H1 (cell line): ENCODE measurements around the gene IL6ST.

Experiments used
- ASH2L ChIP-seq: fragments of 200-600, 300-600 bp; sonication (generic); IDR thresholded peaks from one replicate; pipeline ENCODE4 v1.7.1; 2017; ENCODE audit warnings: low read length
- BCL11A ChIP-seq, 2 experiments: IDR thresholded peaks; one replicate each; pipeline ENCODE4 v1.6.1; 2011; ENCODE audit warnings: low read depth in 2 of 2, low read length in 2 of 2, mild to moderate bottlenecking in 2 of 2
- CBX8 ChIP-seq: fragments of 300-800, 300-1000 bp; sonication (generic); IDR thresholded peaks from 2 replicates; pipeline ENCODE4 v1.7.1; 2016; ENCODE audit warnings: low read depth, low read length, borderline replicate concordance
- EGR1 ChIP-seq: IDR thresholded peaks from 2 replicates; pipeline ENCODE4 v1.6.1; 2011; ENCODE audit warnings: low read depth, low read length, borderline replicate concordance
- EP300 ChIP-seq, 2 experiments: IDR thresholded peaks; 1 replicate in 1 of 2; 2 replicates in 1 of 2; pipeline ENCODE4 v1.6.1; 2011 to 2012; ENCODE audit warnings: low read depth in 2 of 2, low read length in 2 of 2, mild to moderate bottlenecking in 2 of 2, borderline replicate concordance in 1 of 2, inconsistent platforms in 1 of 2, moderate library complexity in 1 of 2
- FOSL1 ChIP-seq: IDR thresholded peaks from 2 replicates; pipeline ENCODE4 v1.6.1; 2011; ENCODE audit warnings: mild to moderate bottlenecking, low read depth, low read length, moderate library complexity; ENCODE audit not compliant: insufficient read depth
- GTF2F1 ChIP-seq: IDR thresholded peaks from 2 replicates; pipeline ENCODE4 v1.6.1; 2012; ENCODE audit warnings: low read depth, low read length, improper control_type of control experiment, borderline replicate concordance
- POLR2A ChIP-seq, 2 experiments: IDR thresholded peaks; 1 replicate in 1 of 2; 2 replicates in 1 of 2; pipeline ENCODE4 v1.6.1; 2011; ENCODE audit warnings: low read depth in 2 of 2, low read length in 2 of 2, mild to moderate bottlenecking in 2 of 2; ENCODE audit errors: control extremely low read depth in 1 of 2
- POLR2AphosphoS5 ChIP-seq: IDR thresholded peaks from 2 replicates; pipeline ENCODE4 v1.6.1; 2011; ENCODE audit warnings: low read depth, low read length
- SUZ12 ChIP-seq: fragments of 200-600 bp; sonication (generic); IDR thresholded peaks from 2 replicates; pipeline ENCODE4 v1.6.1; 2012; ENCODE audit warnings: mild to moderate bottlenecking, inconsistent platforms, low read length, moderate library complexity, mixed read lengths
- USF2 ChIP-seq: IDR thresholded peaks from 2 replicates; pipeline ENCODE4 v1.6.1; 2011; ENCODE audit warnings: low read length, improper control_type of control experiment
- TF ChIP-seq, protein P1 (sequence below), 3 experiments: IDR thresholded peaks; 1 replicate in 2 of 3; 2 replicates in 1 of 3; pipeline versions ENCODE4 v1.5.1 to v1.6.1; 2011; ENCODE audit warnings: low read length in 3 of 3, mild to moderate bottlenecking in 3 of 3, inconsistent platforms in 2 of 3, low read depth in 1 of 3, moderate library complexity in 1 of 3; ENCODE audit not compliant: insufficient read depth in 1 of 3; ENCODE audit errors: control extremely low read depth in 1 of 3

DNA sequence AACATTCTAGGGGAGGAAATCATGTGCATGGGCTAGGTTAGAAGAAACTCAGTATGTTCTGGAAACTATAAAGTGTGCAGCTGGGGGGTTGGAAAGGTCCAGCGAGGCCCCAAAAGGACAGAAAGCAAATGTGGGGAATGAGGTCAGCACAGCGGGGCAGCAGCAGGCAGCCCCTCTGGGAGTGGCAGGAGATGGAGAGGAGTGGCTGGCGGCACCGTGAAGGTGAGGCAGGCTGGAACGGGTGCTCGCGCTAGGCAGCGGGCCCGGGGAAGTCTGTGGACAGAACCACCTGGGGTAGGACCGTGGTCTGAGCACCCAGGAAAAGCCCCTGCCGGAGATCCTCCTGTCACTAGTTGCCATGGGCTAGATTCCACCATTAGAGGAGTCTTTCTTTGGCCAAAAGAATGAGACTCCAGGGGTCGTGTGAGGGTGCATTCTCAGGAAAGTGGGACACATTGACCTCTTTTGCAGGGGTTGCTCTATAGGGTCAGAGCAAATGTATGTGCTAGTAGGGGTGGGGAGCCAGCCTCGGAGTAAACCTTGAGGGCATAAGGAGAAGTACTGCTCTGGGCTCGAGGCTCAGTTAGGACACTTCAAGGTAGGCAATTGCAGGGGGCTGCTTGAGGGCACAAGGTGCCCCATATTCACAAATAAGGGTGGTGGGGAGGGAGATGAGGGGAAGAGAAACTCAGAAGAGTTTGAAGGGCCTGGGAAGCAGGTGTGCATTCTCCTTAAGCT lies 61.2 kb downstream of the IL6ST start:
- TF ChIP-seq BCL11A (IDR thresholded peaks at IDR 0.05; ENCODE audit: low read depth in 2 of 2, low read length in 2 of 2): no peak
- no peak for TF ChIP-seq SUZ12
- TF ChIP-seq GTF2F1: no peak
- TF ChIP-seq, protein P1, sequence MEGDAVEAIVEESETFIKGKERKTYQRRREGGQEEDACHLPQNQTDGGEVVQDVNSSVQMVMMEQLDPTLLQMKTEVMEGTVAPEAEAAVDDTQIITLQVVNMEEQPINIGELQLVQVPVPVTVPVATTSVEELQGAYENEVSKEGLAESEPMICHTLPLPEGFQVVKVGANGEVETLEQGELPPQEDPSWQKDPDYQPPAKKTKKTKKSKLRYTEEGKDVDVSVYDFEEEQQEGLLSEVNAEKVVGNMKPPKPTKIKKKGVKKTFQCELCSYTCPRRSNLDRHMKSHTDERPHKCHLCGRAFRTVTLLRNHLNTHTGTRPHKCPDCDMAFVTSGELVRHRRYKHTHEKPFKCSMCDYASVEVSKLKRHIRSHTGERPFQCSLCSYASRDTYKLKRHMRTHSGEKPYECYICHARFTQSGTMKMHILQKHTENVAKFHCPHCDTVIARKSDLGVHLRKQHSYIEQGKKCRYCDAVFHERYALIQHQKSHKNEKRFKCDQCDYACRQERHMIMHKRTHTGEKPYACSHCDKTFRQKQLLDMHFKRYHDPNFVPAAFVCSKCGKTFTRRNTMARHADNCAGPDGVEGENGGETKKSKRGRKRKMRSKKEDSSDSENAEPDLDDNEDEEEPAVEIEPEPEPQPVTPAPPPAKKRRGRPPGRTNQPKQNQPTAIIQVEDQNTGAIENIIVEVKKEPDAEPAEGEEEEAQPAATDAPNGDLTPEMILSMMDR (IDR thresholded peaks at IDR 0.05; ENCODE audit: control extremely low read depth in 1 of 3, insufficient read depth in 1 of 3, low read depth in 1 of 3, low read length in 3 of 3): no peak
- TF ChIP-seq EP300 (IDR thresholded peaks at IDR 0.05; ENCODE audit: borderline replicate concordance in 1 of 2, low read depth in 2 of 2, low read length in 2 of 2): no peak
- no peak for TF ChIP-seq EGR1
- no peak for TF ChIP-seq USF2
- TF ChIP-seq POLR2AphosphoS5: no peak
- no peak for TF ChIP-seq FOSL1
- no peak for TF ChIP-seq POLR2A (IDR thresholded peaks at IDR 0.05; ENCODE audit: control extremely low read depth in 1 of 2, low read depth in 2 of 2, low read length in 2 of 2)
- no peak for TF ChIP-seq CBX8
- no peak for TF ChIP-seq ASH2L
